Measurements from ENCODE around the gene NLK.

- no peak for TF ChIP-seq CTCF (IDR thresholded peaks at IDR 0.05)
- no peak for TF ChIP-seq NR1H2 (CRISPR knock-in tag; IDR thresholded peaks at IDR 0.05)
- no peak for TF ChIP-seq ZNF263 (CRISPR knock-in tag; IDR thresholded peaks at IDR 0.05; ENCODE audit: low read depth)
- TF ChIP-seq ZNF138 (CRISPR knock-in tag; conservative IDR thresholded peaks at IDR 0.05), result no peak
Observed at GRCh38 chr17:28178800-28179199, 136.3 kb downstream of the NLK start.
